BJ (cell line): ENCODE results near the gene COQ3. TPM values are rescaled to one million over a fixed set of nuclear protein-coding genes. Genes with fewer than 3 reads are reported as not detected.

Source experiments
- CTCF ChIA-PET: fragments of 350-600 bp; formaldehyde crosslinking; extraction: SDS; loops from one replicate; lab custom pipeline; 2021; ENCODE audit warnings: antibody characterized with exemption, inconsistent platforms; lab: Yijun Ruan, JAX
- POLR2A ChIA-PET: fragments of 300-600 bp; sonication (Branson Sonifier 250); formaldehyde crosslinking; extraction: SDS; loops from one replicate; lab custom pipeline; 2021; ENCODE audit warnings: antibody characterized with exemption; lab: Charles Lee
- DNase-seq: peaks from one replicate; pipeline ENCODE4 v3.0.0-alpha.2; 2011; ENCODE audit warnings: low read depth
- H3K27me3 ChIP-seq: 2 replicates; pipeline ENCODE4 v1.6.0; 2011; ENCODE audit warnings: low read length; ENCODE audit not compliant: control insufficient read depth, insufficient read depth
- H3K36me3 ChIP-seq: 2 replicates; pipeline ENCODE4 v1.5.1; 2011; ENCODE audit warnings: low read length; ENCODE audit not compliant: control insufficient read depth, insufficient read depth
- H3K4me3 ChIP-seq: 2 replicates; pipeline ENCODE4 v1.5.1; 2011; ENCODE audit warnings: low read depth, mild to moderate bottlenecking, control low read depth, low read length
- polyA plus RNA-seq: library from polyadenylated mRNA; depleted of rRNA; stranded (reverse); fragments of >200 nt; gene quantifications from 2 replicates; pipeline ENCODE4 v1.2.3, GENCODE V29; 2011; rRNA removed
- TF ChIP-seq, protein P1 (sequence below): IDR thresholded peaks from 2 replicates; pipeline ENCODE4 v1.5.1; 2011; ENCODE audit warnings: low read depth, mild to moderate bottlenecking, control low read depth, inconsistent platforms, low read length, moderate library complexity; ENCODE audit not compliant: insufficient read depth

The COQ3 gene
- polyA plus RNA-seq, 1 experiment: 3.3 TPM

DNA sequence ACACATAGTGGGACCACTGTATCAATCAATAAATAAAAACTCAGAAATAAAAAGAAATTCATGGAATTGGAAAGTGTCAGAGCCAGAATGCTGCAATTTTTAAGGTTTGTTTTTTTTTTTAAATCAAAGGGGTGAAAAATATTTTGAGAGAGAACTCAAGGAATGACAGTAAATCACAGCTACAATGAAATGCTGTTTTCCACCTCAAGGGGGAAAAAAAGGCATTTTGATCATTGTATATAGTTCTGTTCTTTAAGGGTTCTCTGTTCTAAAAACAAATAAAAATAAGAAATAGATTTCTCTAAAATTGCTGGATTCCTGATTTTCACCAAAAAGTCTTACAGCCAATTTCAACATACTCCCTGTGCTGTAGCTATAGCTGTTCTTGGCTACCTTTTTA, 69.0 kb downstream of the COQ3 start:
- TF ChIP-seq, protein P1, sequence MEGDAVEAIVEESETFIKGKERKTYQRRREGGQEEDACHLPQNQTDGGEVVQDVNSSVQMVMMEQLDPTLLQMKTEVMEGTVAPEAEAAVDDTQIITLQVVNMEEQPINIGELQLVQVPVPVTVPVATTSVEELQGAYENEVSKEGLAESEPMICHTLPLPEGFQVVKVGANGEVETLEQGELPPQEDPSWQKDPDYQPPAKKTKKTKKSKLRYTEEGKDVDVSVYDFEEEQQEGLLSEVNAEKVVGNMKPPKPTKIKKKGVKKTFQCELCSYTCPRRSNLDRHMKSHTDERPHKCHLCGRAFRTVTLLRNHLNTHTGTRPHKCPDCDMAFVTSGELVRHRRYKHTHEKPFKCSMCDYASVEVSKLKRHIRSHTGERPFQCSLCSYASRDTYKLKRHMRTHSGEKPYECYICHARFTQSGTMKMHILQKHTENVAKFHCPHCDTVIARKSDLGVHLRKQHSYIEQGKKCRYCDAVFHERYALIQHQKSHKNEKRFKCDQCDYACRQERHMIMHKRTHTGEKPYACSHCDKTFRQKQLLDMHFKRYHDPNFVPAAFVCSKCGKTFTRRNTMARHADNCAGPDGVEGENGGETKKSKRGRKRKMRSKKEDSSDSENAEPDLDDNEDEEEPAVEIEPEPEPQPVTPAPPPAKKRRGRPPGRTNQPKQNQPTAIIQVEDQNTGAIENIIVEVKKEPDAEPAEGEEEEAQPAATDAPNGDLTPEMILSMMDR: no peak
- POLR2A ChIA-PET: no interaction called here
- H3K27me3 ChIP-seq: no peaks in the 10 kb centered on the region
- H3K4me3 ChIP-seq: no peak overlapping the region
- no peaks in the 10 kb centered on the region for H3K36me3 ChIP-seq
- CTCF ChIA-PET: interaction anchor here (1.8 kb wide), 1 partner anchor 10 kb away, joined by 6 read pairs; no protein-coding TSS in a partner anchor
- no peak for DNase-seq

Other genes with a start within 250 kb of the COQ3 start
- gene FAXC, start 44.5 kb downstream of the COQ3 start, polyA plus RNA-seq: 3.8 and 5.1 TPM in 2 replicates
- gene PNISR, start 31.1 kb upstream of the COQ3 start, polyA plus RNA-seq: 19.0 and 31.9 TPM in 2 replicates
- 5.1 and 9.0 TPM in 2 replicates for gene USP45, start 121.2 kb upstream of the COQ3 start, polyA plus RNA-seq
- 32.3 and 44.8 TPM in 2 replicates for gene CCNC, start 174.5 kb upstream of the COQ3 start, polyA plus RNA-seq
- gene PRDM13, start 212.6 kb upstream of the COQ3 start, polyA plus RNA-seq: not detected in 2 replicates